Gastroesophageal sphincter (tissue), 3 donors: ENCODE measurements around the gene VOPP1.

ENCODE experiments used
- EP300 ChIP-seq: sonication (generic); formaldehyde crosslinking; IDR thresholded peaks from one replicate; pipeline ENCODE4 v1.6.1; 2017; ENCODE audit warnings: antibody characterized with exemption, mild to moderate bottlenecking
- POLR2A ChIP-seq, 2 donors: fragments of 450-650 bp; IDR thresholded peaks; one replicate each; pipeline ENCODE4 v1.6.1; 2017; ENCODE audit warnings: antibody characterized with exemption in 2 of 2, mild to moderate bottlenecking in 2 of 2, moderate library complexity in 1 of 2
- POLR2AphosphoS5 ChIP-seq: sonication (generic); formaldehyde crosslinking; IDR thresholded peaks from one replicate; pipeline ENCODE4 v1.6.1; 2017; ENCODE audit warnings: antibody characterized with exemption
- TF ChIP-seq, protein P1 (sequence below), 4 experiments: fragments of 200-600 bp in 2 of 4; fragments of 450-650 bp in 2 of 4; sonication (generic) in 1 of 4; IDR thresholded peaks; one replicate each; pipeline ENCODE4 v1.5.1; 2017 to 2019; ENCODE audit warnings: antibody characterized with exemption in 4 of 4, mild to moderate bottlenecking in 2 of 4, moderate library complexity in 2 of 4

- TF ChIP-seq, protein P1, sequence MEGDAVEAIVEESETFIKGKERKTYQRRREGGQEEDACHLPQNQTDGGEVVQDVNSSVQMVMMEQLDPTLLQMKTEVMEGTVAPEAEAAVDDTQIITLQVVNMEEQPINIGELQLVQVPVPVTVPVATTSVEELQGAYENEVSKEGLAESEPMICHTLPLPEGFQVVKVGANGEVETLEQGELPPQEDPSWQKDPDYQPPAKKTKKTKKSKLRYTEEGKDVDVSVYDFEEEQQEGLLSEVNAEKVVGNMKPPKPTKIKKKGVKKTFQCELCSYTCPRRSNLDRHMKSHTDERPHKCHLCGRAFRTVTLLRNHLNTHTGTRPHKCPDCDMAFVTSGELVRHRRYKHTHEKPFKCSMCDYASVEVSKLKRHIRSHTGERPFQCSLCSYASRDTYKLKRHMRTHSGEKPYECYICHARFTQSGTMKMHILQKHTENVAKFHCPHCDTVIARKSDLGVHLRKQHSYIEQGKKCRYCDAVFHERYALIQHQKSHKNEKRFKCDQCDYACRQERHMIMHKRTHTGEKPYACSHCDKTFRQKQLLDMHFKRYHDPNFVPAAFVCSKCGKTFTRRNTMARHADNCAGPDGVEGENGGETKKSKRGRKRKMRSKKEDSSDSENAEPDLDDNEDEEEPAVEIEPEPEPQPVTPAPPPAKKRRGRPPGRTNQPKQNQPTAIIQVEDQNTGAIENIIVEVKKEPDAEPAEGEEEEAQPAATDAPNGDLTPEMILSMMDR (IDR thresholded peaks at IDR 0.05) = no peak
- TF ChIP-seq EP300 = no peak
- TF ChIP-seq POLR2AphosphoS5 = no peak
- TF ChIP-seq POLR2A (IDR thresholded peaks at IDR 0.05) = no peak
Measured at GRCh38 chr7:55569269-55569663, 3.0 kb downstream of the VOPP1 start.
